ENCODE results near the gene C9orf152.
A peak's percentile ranks its signal among the peaks of the same experiment; 100 is the strongest.

The C9orf152 gene

DNA sequence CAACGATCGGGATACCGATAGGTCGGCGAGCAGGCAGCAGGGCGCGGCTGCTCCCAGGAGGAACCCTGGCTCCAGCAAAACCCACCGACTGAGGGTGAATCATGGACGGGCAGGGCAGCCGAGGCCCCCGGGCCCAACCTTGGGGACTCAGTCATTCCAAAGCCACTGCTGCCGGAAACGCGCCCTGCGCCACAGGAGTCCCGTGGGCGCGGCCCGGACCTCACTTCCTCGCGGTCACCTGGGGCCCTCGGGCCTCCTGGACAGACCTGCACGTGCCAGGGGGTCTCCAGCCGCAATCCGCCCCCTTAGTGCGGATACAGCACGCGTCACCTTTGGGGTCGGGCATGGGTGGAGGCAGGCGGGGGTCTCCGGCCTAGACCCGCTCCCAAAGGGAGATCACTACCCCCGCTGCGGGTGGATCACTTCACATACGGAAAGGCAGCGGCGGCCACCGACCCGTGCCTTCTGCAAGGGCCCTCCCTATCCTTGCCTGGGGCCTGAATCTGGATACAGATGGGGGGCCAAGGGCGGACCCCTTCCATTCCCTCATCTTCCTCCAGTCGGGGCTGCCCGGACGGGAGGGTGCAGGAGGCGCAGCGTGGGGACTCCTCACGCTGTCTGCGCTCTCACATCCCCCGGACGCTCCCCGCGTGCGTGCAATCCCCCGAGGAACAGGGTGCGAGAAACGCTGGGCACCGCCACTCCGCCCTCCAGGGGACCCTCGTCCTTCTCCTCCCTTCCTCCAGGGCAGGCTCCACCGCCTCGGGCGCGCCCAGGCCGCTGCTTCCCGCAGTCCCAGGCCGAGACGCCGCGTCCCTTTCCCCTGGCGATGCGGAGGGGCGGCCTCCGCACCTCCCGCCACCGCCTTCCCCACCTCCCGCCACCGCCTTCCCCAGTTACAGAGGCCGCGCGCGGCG, 47.8 kb upstream of the C9orf152 start:
- no CpG with 5 or more reads among the region's 81 CpGs for WGBS, 2 donors (ENCODE audit: extremely low coverage in 2 of 2, insufficient read length in 2 of 2, insufficient replicate concordance in 1 of 2)
- Histone ChIP-seq H3K9ac (ENCODE audit: low read depth, low read length, poor library complexity) (peak overlapping the region; percentile 99), H2AK5ac (ENCODE audit: low read depth, low read length) (peak overlapping the region; percentile 79), H3K14ac (ENCODE audit: low read length) (peak overlapping the region; percentile 90), H3K4me1 (ENCODE audit: control insufficient read depth in 2 of 2, insufficient read depth in 1 of 2, low read depth in 1 of 2, low read length in 2 of 2) (peaks cover 6 to 10% of the 10 kb centered on the region in 2 donors), H4K91ac (ENCODE audit: low read depth, low read length, poor library complexity) (no peak overlapping the region), H3K79me1 (ENCODE audit: low read depth, low read length) (peaks cover 8% of the 10 kb centered on the region), H3K4me2 (ENCODE audit: insufficient read depth, low read length, poor library complexity, severe bottlenecking) (peak overlapping the region; percentile 87), H3K27me3 (ENCODE audit: control insufficient read depth in 3 of 3, insufficient read depth in 3 of 3, low read depth in 1 of 3, low read length in 3 of 3) (no peaks in the 10 kb centered on the region), H4K8ac (ENCODE audit: low read depth, low read length) (peak overlapping the region; percentile 92), H3K9me3 (replicated peaks in 1 of 2; ENCODE audit: control insufficient read depth in 2 of 2, insufficient read depth in 1 of 2, low read depth in 1 of 2, low read length in 2 of 2) (no peaks in the 10 kb centered on the region), H2BK5ac (ENCODE audit: low read length) (peak overlapping the region; percentile 88), H3K18ac (ENCODE audit: low read length) (peak overlapping the region; percentile 97), H3K23ac (ENCODE audit: low read depth, low read length, poor library complexity) (peak overlapping the region; percentile 70), H2BK12ac (ENCODE audit: low read length) (no peak overlapping the region), H3K27ac (replicated peaks; ENCODE audit: low read length) (peak overlapping the region; percentile 81), H2BK120ac (ENCODE audit: low read depth, low read length) (peak overlapping the region; percentile 88), H2BK15ac (ENCODE audit: low read length) (no peak overlapping the region), H3K36me3 (replicated peaks in 1 of 2; ENCODE audit: control insufficient read depth in 2 of 2, insufficient read depth in 2 of 2, low read length in 2 of 2) (peaks cover 0 to 6% of the 10 kb centered on the region in 2 donors), H2AFZ (ENCODE audit: low read length) (peak overlapping the region; percentile 100), H3K4me3 (ENCODE audit: low read length in 2 of 2) (peak overlapping the region; percentile 94 to 97), H3K4ac (ENCODE audit: low read length) (peak overlapping the region; percentile 6)
- no peak for DNase-seq (ENCODE audit: low spot score)

- Histone ChIP-seq H2BK15ac (ENCODE audit: low read length) (no peak overlapping the region), H3K4ac (ENCODE audit: low read length) (no peak overlapping the region), H2BK5ac (ENCODE audit: low read length) (peak overlapping the region; percentile 88), H3K9me3 (replicated peaks in 1 of 2; ENCODE audit: control insufficient read depth in 2 of 2, insufficient read depth in 1 of 2, low read depth in 1 of 2, low read length in 2 of 2) (no peaks in the 10 kb centered on the region), H3K4me1 (ENCODE audit: control insufficient read depth in 2 of 2, insufficient read depth in 1 of 2, low read depth in 1 of 2, low read length in 2 of 2) (peaks cover 6 to 10% of the 10 kb centered on the region in 2 donors), H3K23ac (ENCODE audit: low read depth, low read length, poor library complexity) (no peak overlapping the region), H3K79me1 (ENCODE audit: low read depth, low read length) (peaks cover 8% of the 10 kb centered on the region), H4K91ac (ENCODE audit: low read depth, low read length, poor library complexity) (no peak overlapping the region), H3K27ac (replicated peaks; ENCODE audit: low read length) (no peak overlapping the region), H3K27me3 (ENCODE audit: control insufficient read depth in 3 of 3, insufficient read depth in 3 of 3, low read depth in 1 of 3, low read length in 3 of 3) (no peaks in the 10 kb centered on the region), H4K8ac (ENCODE audit: low read depth, low read length) (no peak overlapping the region), H3K18ac (ENCODE audit: low read length) (peak overlapping the region; percentile 97), H2AFZ (ENCODE audit: low read length) (peak overlapping the region; percentile 100), H3K9ac (ENCODE audit: low read depth, low read length, poor library complexity) (peak overlapping the region; percentile 99), H2BK12ac (ENCODE audit: low read length) (no peak overlapping the region), H2AK5ac (ENCODE audit: low read depth, low read length) (no peak overlapping the region), H3K4me3 (ENCODE audit: low read length in 2 of 2) (peak overlapping the region; percentile 94 to 97), H3K4me2 (ENCODE audit: insufficient read depth, low read length, poor library complexity, severe bottlenecking) (peak overlapping the region; percentile 87), H3K36me3 (replicated peaks in 1 of 2; ENCODE audit: control insufficient read depth in 2 of 2, insufficient read depth in 2 of 2, low read length in 2 of 2) (peaks cover 0 to 12% of the 10 kb centered on the region in 2 donors), H3K14ac (ENCODE audit: low read length) (no peak overlapping the region), H2BK120ac (ENCODE audit: low read depth, low read length) (no peak overlapping the region)
- no CpG with 5 or more reads among the region's 17 CpGs for WGBS, 2 donors (ENCODE audit: extremely low coverage in 2 of 2, insufficient read length in 2 of 2, insufficient replicate concordance in 1 of 2)
- DNase-seq (ENCODE audit: low spot score), result no peak
Observed at GRCh38 chr9:110255034-110255462, 47.1 kb upstream of the C9orf152 start.

- no peaks in the 10 kb centered on the region for H3K27me3 ChIP-seq (ENCODE audit: control insufficient read depth in 3 of 3, insufficient read depth in 3 of 3, low read depth in 1 of 3, low read length in 3 of 3)
- no peak overlapping the region for H2AFZ ChIP-seq (ENCODE audit: low read length)
- H2BK5ac ChIP-seq (ENCODE audit: low read length), result no peak overlapping the region
- no peak overlapping the region for H3K18ac ChIP-seq (ENCODE audit: low read length)
- no peak overlapping the region for H2BK120ac ChIP-seq (ENCODE audit: low read depth, low read length)
- no peak overlapping the region for H3K9ac ChIP-seq (ENCODE audit: low read depth, low read length, poor library complexity)
- peaks cover 8% of the 10 kb centered on the region for H3K79me1 ChIP-seq (ENCODE audit: low read depth, low read length)
- WGBS, 2 donors (ENCODE audit: extremely low coverage in 2 of 2, insufficient read length in 2 of 2, insufficient replicate concordance in 1 of 2), result no CpG with 5 or more reads among the region's 2 CpGs
- H3K23ac ChIP-seq (ENCODE audit: low read depth, low read length, poor library complexity), result no peak overlapping the region
- peak overlapping the region in 1 of 2 donors; percentile 94 for H3K4me3 ChIP-seq (ENCODE audit: low read length in 2 of 2)
- no peak overlapping the region for H3K4me2 ChIP-seq (ENCODE audit: insufficient read depth, low read length, poor library complexity, severe bottlenecking)
- peaks cover 6 to 10% of the 10 kb centered on the region in 2 donors for H3K4me1 ChIP-seq (ENCODE audit: control insufficient read depth in 2 of 2, insufficient read depth in 1 of 2, low read depth in 1 of 2, low read length in 2 of 2)
- H2BK12ac ChIP-seq (ENCODE audit: low read length), result no peak overlapping the region
- no peak for DNase-seq (ENCODE audit: low spot score)
- no peak overlapping the region for H4K91ac ChIP-seq (ENCODE audit: low read depth, low read length, poor library complexity)
- no peak overlapping the region for H2BK15ac ChIP-seq (ENCODE audit: low read length)
- H2AK5ac ChIP-seq (ENCODE audit: low read depth, low read length), result no peak overlapping the region
- H3K4ac ChIP-seq (ENCODE audit: low read length), result no peak overlapping the region
- H3K36me3 ChIP-seq (replicated peaks in 1 of 2; ENCODE audit: control insufficient read depth in 2 of 2, insufficient read depth in 2 of 2, low read length in 2 of 2), result peaks cover 5 to 18% of the 10 kb centered on the region in 2 donors
- H3K9me3 ChIP-seq (replicated peaks in 1 of 2; ENCODE audit: control insufficient read depth in 2 of 2, insufficient read depth in 1 of 2, low read depth in 1 of 2, low read length in 2 of 2), result no peaks in the 10 kb centered on the region
- no peak overlapping the region for H4K8ac ChIP-seq (ENCODE audit: low read depth, low read length)
- no peak overlapping the region for H3K27ac ChIP-seq (replicated peaks; ENCODE audit: low read length)
- H3K14ac ChIP-seq (ENCODE audit: low read length), result no peak overlapping the region
Observed at GRCh38 chr9:110254500-110254899, 46.5 kb upstream of the C9orf152 start.

DNA sequence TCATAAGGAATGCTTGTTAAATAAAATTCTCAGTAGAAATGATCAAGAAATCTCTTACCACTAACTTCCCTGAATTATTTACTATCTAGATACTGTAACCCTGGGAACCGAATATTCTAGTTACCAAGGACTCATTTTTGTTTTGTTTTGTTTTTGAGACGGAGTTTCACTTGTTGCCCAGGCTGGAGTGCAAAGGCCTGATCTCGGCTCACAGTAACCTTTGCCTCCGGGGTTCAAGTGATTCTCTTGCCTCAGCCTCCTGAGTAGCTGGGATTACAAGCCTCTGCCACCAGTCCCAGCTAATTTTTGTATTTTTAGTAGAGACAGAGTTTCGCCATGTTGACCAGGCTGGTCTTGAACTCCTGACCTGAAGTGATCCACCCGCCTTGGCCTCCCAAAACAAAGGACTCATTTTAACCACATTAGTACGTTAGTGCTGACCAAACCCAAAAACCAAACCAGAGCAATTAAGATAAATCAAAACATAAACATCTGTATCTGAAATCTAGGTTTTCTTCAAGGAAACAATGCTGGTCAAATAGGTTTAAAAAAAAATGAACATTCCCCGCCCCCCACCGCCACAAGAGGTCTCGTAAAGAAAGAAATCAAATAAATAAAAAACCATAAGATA, 44.7 kb upstream of the C9orf152 start:
- Histone ChIP-seq H2BK120ac (ENCODE audit: low read depth, low read length) (no peak overlapping the region), H4K8ac (ENCODE audit: low read depth, low read length) (no peak overlapping the region), H3K4me3 (ENCODE audit: low read length in 2 of 2) (no peak overlapping the region), H3K9me3 (replicated peaks in 1 of 2; ENCODE audit: control insufficient read depth in 2 of 2, insufficient read depth in 1 of 2, low read depth in 1 of 2, low read length in 2 of 2) (peaks cover 0 to 3% of the 10 kb centered on the region in 2 donors), H3K18ac (ENCODE audit: low read length) (no peak overlapping the region), H4K91ac (ENCODE audit: low read depth, low read length, poor library complexity) (no peak overlapping the region), H3K4ac (ENCODE audit: low read length) (no peak overlapping the region), H3K36me3 (replicated peaks in 1 of 2; ENCODE audit: control insufficient read depth in 2 of 2, insufficient read depth in 2 of 2, low read length in 2 of 2) (peaks cover 12 to 36% of the 10 kb centered on the region in 2 donors), H2BK12ac (ENCODE audit: low read length) (no peak overlapping the region), H3K14ac (ENCODE audit: low read length) (no peak overlapping the region), H3K79me1 (ENCODE audit: low read depth, low read length) (peaks cover 8% of the 10 kb centered on the region), H2BK15ac (ENCODE audit: low read length) (no peak overlapping the region), H2AFZ (ENCODE audit: low read length) (no peak overlapping the region), H3K4me1 (ENCODE audit: control insufficient read depth in 2 of 2, insufficient read depth in 1 of 2, low read depth in 1 of 2, low read length in 2 of 2) (peaks cover 5 to 6% of the 10 kb centered on the region in 2 donors), H2AK5ac (ENCODE audit: low read depth, low read length) (no peak overlapping the region), H3K27me3 (ENCODE audit: control insufficient read depth in 3 of 3, insufficient read depth in 3 of 3, low read depth in 1 of 3, low read length in 3 of 3) (no peaks in the 10 kb centered on the region), H3K23ac (ENCODE audit: low read depth, low read length, poor library complexity) (no peak overlapping the region), H2BK5ac (ENCODE audit: low read length) (no peak overlapping the region), H3K27ac (replicated peaks; ENCODE audit: low read length) (no peak overlapping the region), H3K4me2 (ENCODE audit: insufficient read depth, low read length, poor library complexity, severe bottlenecking) (no peak overlapping the region), H3K9ac (ENCODE audit: low read depth, low read length, poor library complexity) (no peak overlapping the region)
- DNase-seq (ENCODE audit: low spot score), result no peak
- no CpG with 5 or more reads among the region's 10 CpGs for WGBS, 2 donors (ENCODE audit: extremely low coverage in 2 of 2, insufficient read length in 2 of 2, insufficient replicate concordance in 1 of 2)
